DND-41 (cell line): ENCODE measurements around the gene GAR1.
"Not testable (repeated sequence)": the region's sequence is repeated elsewhere in the genome, so short reads cannot be mapped to it uniquely, and the experiment has no call there.

Experiments used
- CTCF ChIP-seq: IDR thresholded peaks from 2 replicates; pipeline ENCODE4 v1.5.1; 2012; ENCODE audit warnings: borderline replicate concordance, low read length, moderate library complexity, mild to moderate bottlenecking; ENCODE audit not compliant: poor library complexity, severe bottlenecking; ENCODE audit errors: extremely low read depth
- EZH2 ChIP-seq: IDR thresholded peaks from 3 replicates; pipeline ENCODE4 v1.6.1; 2012; ENCODE audit warnings: borderline replicate concordance, low read depth, mild to moderate bottlenecking, moderate library complexity, low read length, inconsistent platforms; ENCODE audit not compliant: severe bottlenecking

GRCh38 chr4:109782092-109782491 lies 33.5 kb upstream of the GAR1 start:
- TF ChIP-seq CTCF, EZH2: not testable (repeated sequence)
